HEK293T (cell line): ENCODE data around the gene WIPF2.

ENCODE experiments used
- BHLHE40 ChIP-seq: fragments of 450-650 bp; IDR thresholded peaks from 2 replicates; pipeline ENCODE4 v1.6.1; 2016; ENCODE audit warnings: mild to moderate bottlenecking, moderate library complexity, borderline replicate concordance
- ELF4 ChIP-seq: fragments of 450-650 bp; IDR thresholded peaks from 2 replicates; pipeline ENCODE4 v1.6.1; 2017; ENCODE audit warnings: antibody characterized with exemption
- FOXM1 ChIP-seq: fragments of 450-650 bp; IDR thresholded peaks from 2 replicates; pipeline ENCODE4 v1.6.1; 2017; ENCODE audit warnings: mild to moderate bottlenecking, borderline replicate concordance
- HDGF ChIP-seq: fragments of 450-650 bp; IDR thresholded peaks from 2 replicates; pipeline ENCODE4 v1.6.1; 2017; ENCODE audit warnings: antibody characterized with exemption, borderline replicate concordance
- SUZ12 ChIP-seq: fragments of 450-650 bp; IDR thresholded peaks from 2 replicates; pipeline ENCODE4 v1.6.1; 2016; ENCODE audit warnings: mild to moderate bottlenecking
- TARDBP ChIP-seq: fragments of 450-650 bp; IDR thresholded peaks from 2 replicates; pipeline ENCODE4 v1.6.1; 2016
- ZNF384 ChIP-seq: fragments of 450-650 bp; IDR thresholded peaks from 2 replicates; pipeline ENCODE4 v1.6.1; 2016

- no peak for TF ChIP-seq TARDBP
- no peak for TF ChIP-seq SUZ12
- TF ChIP-seq HDGF: no peak
- TF ChIP-seq BHLHE40: no peak
- no peak for TF ChIP-seq ZNF384
- no peak for TF ChIP-seq FOXM1
- TF ChIP-seq ELF4: no peak
Observed at GRCh38 chr17:40323391-40324381, 104.6 kb downstream of the WIPF2 start.
